ENCODE data around the gene KMT2E. TPM values are rescaled to one million over a fixed set of nuclear protein-coding genes. Genes with fewer than 3 reads are reported as not detected.

KMT2E gene
- total RNA-seq, 1 experiment from 2014 or later = 63.9 TPM

- intact Hi-C loops (cut with micrococcal nuclease; ENCODE audit: unreplicated experiment) = no loop called here
- BruUV-seq (replicated peaks) = no TSS peak
- POLR2A ChIA-PET (ENCODE audit: low non-redundant PET) = no interaction called here
These were observed 21.3 kb downstream of the KMT2E start for GRCh38 chr7:105035349-105035748.

GRCh38 chr7:105036217-105037168 lies 22.5 kb downstream of the KMT2E start:
- intact Hi-C loops (cut with micrococcal nuclease; ENCODE audit: unreplicated experiment) = no loop called here

More at GRCh38 chr7:105035349-105035748, 21.3 kb downstream of the KMT2E start:
- no peak overlapping the region for H3K27ac ChIP-seq (ENCODE audit: low read depth, low read length, poor library complexity, severe bottlenecking)
- peaks cover 11% of the 10 kb centered on the region for H3K4me1 ChIP-seq (ENCODE audit: insufficient read depth, low read length, poor library complexity, severe bottlenecking)
- CTCF ChIA-PET = no interaction called here
- DNase-seq (ENCODE audit: low spot score) = no peak
- H3K9me3 ChIP-seq (ENCODE audit: low read depth, low read length, poor library complexity, severe bottlenecking) = no peaks in the 10 kb centered on the region
- H3K36me3 ChIP-seq (ENCODE audit: insufficient read depth, low read length, poor library complexity, severe bottlenecking) = peaks cover 5% of the 10 kb centered on the region
- no peaks in the 10 kb centered on the region for H3K27me3 ChIP-seq (replicated peaks; ENCODE audit: insufficient read depth, low read depth, low read length, poor library complexity)
- H3K4me3 ChIP-seq (ENCODE audit: low read depth, low read length, poor library complexity, severe bottlenecking) = no peak overlapping the region
- TF ChIP-seq EZH2 (IDR thresholded peaks at IDR 0.05; ENCODE audit: borderline replicate concordance, low read depth, low read length, poor library complexity, severe bottlenecking) = no peak
- no peak for TF ChIP-seq CTCF (conservative IDR thresholded peaks at IDR 0.05; ENCODE audit: low read depth, low read length)

GRCh38 chr7:105037319-105037718 lies 23.3 kb downstream of the KMT2E start:
- BruUV-seq (replicated peaks) = no TSS peak
- Histone ChIP-seq H3K27me3 (replicated peaks; ENCODE audit: insufficient read depth, low read depth, low read length, poor library complexity) (no peaks in the 10 kb centered on the region), H3K4me1 (ENCODE audit: insufficient read depth, low read length, poor library complexity, severe bottlenecking) (peaks cover 11% of the 10 kb centered on the region), H3K36me3 (ENCODE audit: insufficient read depth, low read length, poor library complexity, severe bottlenecking) (peaks cover 18% of the 10 kb centered on the region), H3K9me3 (ENCODE audit: low read depth, low read length, poor library complexity, severe bottlenecking) (no peaks in the 10 kb centered on the region), H3K4me3 (ENCODE audit: low read depth, low read length, poor library complexity, severe bottlenecking) (no peak overlapping the region), H3K27ac (ENCODE audit: low read depth, low read length, poor library complexity, severe bottlenecking) (no peak overlapping the region)
- ChIA-PET POLR2A (ENCODE audit: low non-redundant PET) (interaction anchor here (0.8 kb wide), 1 partner anchor 16 kb away, joined by 4 read pairs; no protein-coding TSS in a partner anchor), CTCF (no interaction called here)
- TF ChIP-seq EZH2 (IDR thresholded peaks at IDR 0.05; ENCODE audit: borderline replicate concordance, low read depth, low read length, poor library complexity, severe bottlenecking) = no peak
- TF ChIP-seq CTCF (conservative IDR thresholded peaks at IDR 0.05; ENCODE audit: low read depth, low read length) = no peak
- intact Hi-C loops (cut with micrococcal nuclease; ENCODE audit: unreplicated experiment) = no loop called here
- no peak for DNase-seq (ENCODE audit: low spot score)

More at GRCh38 chr7:105036217-105037168, 22.5 kb downstream of the KMT2E start:
- no peaks in the 10 kb centered on the region for H3K9me3 ChIP-seq (ENCODE audit: low read depth, low read length, poor library complexity, severe bottlenecking)
- no TSS peak for BruUV-seq (replicated peaks)
- CTCF ChIA-PET = no interaction called here
- H3K27me3 ChIP-seq (replicated peaks; ENCODE audit: insufficient read depth, low read depth, low read length, poor library complexity) = no peaks in the 10 kb centered on the region
- peaks cover 11% of the 10 kb centered on the region for H3K4me1 ChIP-seq (ENCODE audit: insufficient read depth, low read length, poor library complexity, severe bottlenecking)
- DNase-seq (ENCODE audit: low spot score) = no peak
- TF ChIP-seq EZH2 (IDR thresholded peaks at IDR 0.05; ENCODE audit: borderline replicate concordance, low read depth, low read length, poor library complexity, severe bottlenecking) (no peak), CTCF (conservative IDR thresholded peaks at IDR 0.05; ENCODE audit: low read depth, low read length) (no peak)
- H3K27ac ChIP-seq (ENCODE audit: low read depth, low read length, poor library complexity, severe bottlenecking) = no peak overlapping the region
- H3K4me3 ChIP-seq (ENCODE audit: low read depth, low read length, poor library complexity, severe bottlenecking) = no peak overlapping the region
- peaks cover 10% of the 10 kb centered on the region for H3K36me3 ChIP-seq (ENCODE audit: insufficient read depth, low read length, poor library complexity, severe bottlenecking)
- POLR2A ChIA-PET (ENCODE audit: low non-redundant PET) = no interaction called here
